K562 (cell line): ENCODE measurements around the gene B3GALNT1.

Experiments used
- RAD21 ChIP-seq, 2 experiments: fragments of 250-450 bp in 1 of 2; fragments of 450-650 bp in 1 of 2; sonication (Bioruptor Pico) in 1 of 2; formaldehyde crosslinking in 1 of 2; IDR thresholded peaks in 1 of 2; conservative IDR thresholded peaks in 1 of 2; 2 replicates each; pipeline versions ENCODE4 v1.4.0 to v1.8.0; 2020 to 2022; ENCODE audit warnings: mild to moderate bottlenecking in 2 of 2, moderate library complexity in 1 of 2
- ZNF253 ChIP-seq: fragments of 250-450 bp; sonication (Bioruptor Pico); conservative IDR thresholded peaks from 2 replicates; pipeline ENCODE4 v1.6.1; 2021; ENCODE audit warnings: mild to moderate bottlenecking

GRCh38 chr3:161072751-161073150, 32.4 kb downstream of the B3GALNT1 start:
- TF ChIP-seq RAD21 (CRISPR knock-in tag; conservative IDR thresholded peaks at IDR 0.05 in 1 of 2, IDR thresholded peaks at IDR 0.05 in 1 of 2) (no peak), ZNF253 (CRISPR knock-in tag) (no peak)
